DND-41 (cell line): Measurements from ENCODE around the gene SMIM11.

Experiments
- CTCF ChIP-seq: IDR thresholded peaks from 2 replicates; pipeline ENCODE4 v1.5.1; 2012; ENCODE audit warnings: borderline replicate concordance, low read length, moderate library complexity, mild to moderate bottlenecking; ENCODE audit not compliant: poor library complexity, severe bottlenecking; ENCODE audit errors: extremely low read depth
- EZH2 ChIP-seq: IDR thresholded peaks from 3 replicates; pipeline ENCODE4 v1.6.1; 2012; ENCODE audit warnings: borderline replicate concordance, low read depth, mild to moderate bottlenecking, moderate library complexity, low read length, inconsistent platforms; ENCODE audit not compliant: severe bottlenecking

DNA sequence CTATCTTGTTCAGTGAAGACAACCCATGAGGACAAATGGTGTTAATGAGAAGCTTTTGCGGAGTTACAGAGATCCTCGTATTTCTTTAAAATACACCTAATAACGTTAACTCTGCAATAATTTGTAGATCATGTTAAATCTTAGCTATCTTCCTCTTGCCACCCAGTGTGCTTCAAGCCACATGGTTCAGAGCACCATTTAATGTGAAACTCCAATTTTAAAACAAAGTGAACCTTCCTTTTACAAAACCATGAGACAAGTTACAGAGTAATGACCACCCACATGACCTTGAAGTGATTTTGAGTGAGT lies 13.2 kb upstream of the SMIM11 start:
- TF ChIP-seq CTCF (no peak), EZH2 (no peak)
